Ishikawa (cell line): ENCODE data around the gene MECR.

Experiments
- EP300 ChIP-seq: IDR thresholded peaks from 2 replicates; pipeline ENCODE4 v1.6.1; 2012; ENCODE audit warnings: borderline replicate concordance
- MAX ChIP-seq: IDR thresholded peaks from 2 replicates; pipeline ENCODE4 v1.6.1; 2012
- RAD21 ChIP-seq: IDR thresholded peaks from 2 replicates; pipeline ENCODE4 v1.6.1; 2012; ENCODE audit warnings: low read depth
- REST ChIP-seq: IDR thresholded peaks from 2 replicates; pipeline ENCODE4 v1.6.1; 2012; ENCODE audit warnings: low read depth, mild to moderate bottlenecking
- TAF1 ChIP-seq: IDR thresholded peaks from 2 replicates; pipeline ENCODE4 v1.6.1; 2012; ENCODE audit warnings: low read depth, mild to moderate bottlenecking
- ZBTB7A ChIP-seq: IDR thresholded peaks from 2 replicates; pipeline ENCODE4 v1.6.1; 2012; ENCODE audit warnings: low read depth

- TF ChIP-seq ZBTB7A, result no peak
- TF ChIP-seq RAD21, result no peak
- no peak for TF ChIP-seq REST
- TF ChIP-seq TAF1, result no peak
- TF ChIP-seq EP300, result no peak
- no peak for TF ChIP-seq MAX
Observed at GRCh38 chr1:29245261-29245660, 14.5 kb upstream of the MECR start.
